Activated CD4-positive, alpha-beta memory T cell treated with anti-CD3 and anti-CD28 coated beads for 36 hours (primary cell): ENCODE measurements around the gene CDH2. TPM values are rescaled to one million over a fixed set of nuclear protein-coding genes. Genes with fewer than 3 reads are reported as not detected.

ENCODE experiments used
- CTCF ChIA-PET: fragments of 350-600 bp; sonication (Branson Sonifier 250); formaldehyde crosslinking; loops from one replicate; lab custom pipeline; 2021; ENCODE audit warnings: antibody characterized with exemption, inconsistent platforms; lab: Charles Lee
- POLR2A ChIA-PET: fragments of 350-600 bp; sonication (Branson Sonifier 250); formaldehyde crosslinking; loops from one replicate; lab custom pipeline; 2021; ENCODE audit warnings: antibody characterized with exemption; lab: Charles Lee
- DNase-seq: peaks from one replicate; pipeline ENCODE4 v3.0.0-alpha.2; 2020
- H3K27ac Mint-ChIP-seq: one replicate; pipeline ENCODE4 v1.8.0; 2021; ENCODE audit warnings: mixed read lengths
- H3K27me3 Mint-ChIP-seq: one replicate; pipeline ENCODE4 v1.8.0; 2021; ENCODE audit warnings: mixed read lengths
- H3K36me3 Mint-ChIP-seq: one replicate; pipeline ENCODE4 v1.8.0; 2021; ENCODE audit warnings: mixed read lengths
- H3K4me1 Mint-ChIP-seq: one replicate; pipeline ENCODE4 v1.8.0; 2021; ENCODE audit warnings: low read depth, mixed read lengths
- H3K4me3 Mint-ChIP-seq: one replicate; pipeline ENCODE4 v1.8.0; 2021; ENCODE audit warnings: mild to moderate bottlenecking, mixed read lengths
- H3K9me3 Mint-ChIP-seq: one replicate; pipeline ENCODE4 v1.8.0; 2021; ENCODE audit warnings: mixed read lengths
- intact Hi-C: fragments of 100-400 bp; cut with micrococcal nuclease; formaldehyde crosslinking; loops from one replicate; pipeline ENCODE4 v1.15.1; 2023
- total RNA-seq, 2 experiments: library from RNA; stranded (reverse); gene quantifications; one replicate each; pipeline ENCODE4 v1.2.3, GENCODE V29; 2021

The CDH2 gene
- total RNA-seq, 2 experiments from 2014 or later, result not detected

GRCh38 chr18:27983780-27984179 lies 193.2 kb downstream of the CDH2 start:
- no peak overlapping the region for H3K27ac Mint-ChIP-seq
- ChIA-PET CTCF (no interaction called here), POLR2A (no interaction called here)
- peaks cover 29% of the 10 kb centered on the region for H3K9me3 Mint-ChIP-seq
- H3K4me3 Mint-ChIP-seq, result no peak overlapping the region
- no peaks in the 10 kb centered on the region for H3K36me3 Mint-ChIP-seq
- no peaks in the 10 kb centered on the region for H3K4me1 Mint-ChIP-seq
- DNase-seq, result no peak
- intact Hi-C loops, result no loop called here
- H3K27me3 Mint-ChIP-seq, result no peaks in the 10 kb centered on the region

GRCh38 chr18:27976806-27977408 lies 200.0 kb downstream of the CDH2 start:
- POLR2A ChIA-PET, result no interaction called here

DNA sequence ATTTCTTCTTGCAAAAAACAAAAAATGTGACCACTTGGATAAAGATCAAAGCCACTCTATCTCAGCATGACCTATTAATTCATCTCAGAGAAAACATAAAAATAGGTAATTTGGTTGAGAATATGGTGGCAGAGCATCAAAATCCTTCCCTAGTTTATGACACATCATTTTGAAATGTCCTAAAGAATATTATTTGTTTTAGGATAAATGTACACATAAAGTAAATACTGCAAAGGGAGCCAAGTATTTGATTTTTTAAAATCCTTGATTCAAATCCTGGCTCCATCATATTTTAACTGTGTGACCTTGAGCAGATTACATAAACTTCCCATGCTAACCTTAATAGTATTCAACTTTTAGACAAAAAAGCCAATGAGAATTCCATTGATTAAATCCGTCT lies 206.6 kb downstream of the CDH2 start:
- intact Hi-C loops, result no loop called here
- ChIA-PET CTCF (no interaction called here), POLR2A (no interaction called here)
- Mint-ChIP-seq H3K9me3 (peaks cover 5% of the 10 kb centered on the region), H3K27me3 (no peaks in the 10 kb centered on the region), H3K4me1 (no peaks in the 10 kb centered on the region), H3K36me3 (no peaks in the 10 kb centered on the region), H3K27ac (no peak overlapping the region), H3K4me3 (no peak overlapping the region)
- no peak for DNase-seq

More at GRCh38 chr18:27976806-27977408, 200.0 kb downstream of the CDH2 start:
- H3K27ac Mint-ChIP-seq, result no peak overlapping the region
- no peaks in the 10 kb centered on the region for H3K4me1 Mint-ChIP-seq
- no peaks in the 10 kb centered on the region for H3K27me3 Mint-ChIP-seq
- H3K36me3 Mint-ChIP-seq, result no peaks in the 10 kb centered on the region
- peaks cover 26% of the 10 kb centered on the region for H3K9me3 Mint-ChIP-seq
- H3K4me3 Mint-ChIP-seq, result no peak overlapping the region
- no peak for DNase-seq
- intact Hi-C loops, result no loop called here
- CTCF ChIA-PET, result no interaction called here

DNA sequence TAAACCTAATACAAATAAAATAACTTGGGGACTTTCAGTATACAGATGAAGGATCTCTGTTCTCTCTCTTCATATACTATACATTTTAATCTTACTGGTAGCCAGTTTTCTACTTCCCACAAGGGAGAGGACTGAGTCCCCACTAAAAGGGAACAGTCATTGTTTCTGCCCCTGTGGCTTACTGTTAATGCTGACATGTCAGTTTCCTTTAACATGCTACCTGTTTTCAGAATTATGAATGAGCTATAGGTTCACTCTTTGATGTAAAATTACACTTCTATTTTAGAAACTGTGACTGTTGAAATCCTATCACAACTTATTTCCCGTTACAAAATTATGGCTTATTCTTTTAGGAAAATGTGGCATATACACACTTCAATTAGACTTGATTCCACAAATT lies 207.7 kb downstream of the CDH2 start:
- no peaks in the 10 kb centered on the region for H3K36me3 Mint-ChIP-seq

DNA sequence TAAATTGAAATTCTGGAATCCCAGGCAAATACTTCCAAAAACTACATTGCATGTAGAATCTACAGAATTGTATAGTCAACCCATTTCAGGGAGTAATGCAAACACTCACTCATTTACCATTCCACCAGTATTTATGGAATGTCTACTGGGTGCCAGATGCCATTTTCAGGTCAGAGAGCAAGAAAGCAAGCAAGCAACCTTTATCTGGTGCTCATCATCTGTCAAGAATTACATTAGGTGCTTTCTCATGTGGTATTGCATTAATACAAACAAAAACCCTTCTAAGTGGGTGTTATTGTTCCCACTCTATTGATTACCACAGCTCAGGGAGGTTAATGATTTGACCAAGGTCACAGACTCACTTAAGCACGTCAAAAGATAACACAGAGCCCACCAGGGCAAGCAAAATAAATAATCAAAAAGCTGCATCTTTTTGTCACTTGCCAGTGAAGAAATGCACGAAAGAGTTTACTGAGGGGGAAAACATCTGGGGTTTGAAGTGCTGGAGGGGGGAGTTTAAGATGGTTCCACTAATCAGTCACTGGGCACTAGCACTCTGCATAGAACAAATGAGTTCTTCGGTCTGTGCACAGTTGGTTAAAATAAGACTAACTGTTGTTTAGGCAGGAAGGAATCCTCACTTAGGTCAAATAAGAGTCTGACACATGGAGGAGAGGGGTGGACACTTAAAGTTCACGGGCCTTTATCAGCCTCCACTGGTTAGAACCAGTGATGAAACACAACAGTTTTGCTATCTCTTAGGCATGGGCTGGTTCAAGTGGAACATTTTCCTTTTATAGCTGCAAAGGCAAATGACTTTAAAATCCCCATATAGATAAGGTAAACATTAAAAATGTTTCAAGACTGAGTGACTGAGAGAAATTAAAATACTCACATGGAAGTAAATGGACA lies 208.8 kb downstream of the CDH2 start:
- CTCF ChIA-PET, result no interaction called here
- no peak for DNase-seq
- POLR2A ChIA-PET, result no interaction called here

More for the DNA sequence above, 207.7 kb downstream of the CDH2 start:
- Mint-ChIP-seq H3K27ac (no peak overlapping the region), H3K27me3 (no peaks in the 10 kb centered on the region), H3K9me3 (peaks cover 13% of the 10 kb centered on the region), H3K4me1 (no peaks in the 10 kb centered on the region), H3K4me3 (no peak overlapping the region)
- ChIA-PET CTCF (no interaction called here), POLR2A (no interaction called here)
- intact Hi-C loops, result no loop called here
- no peak for DNase-seq

DNA sequence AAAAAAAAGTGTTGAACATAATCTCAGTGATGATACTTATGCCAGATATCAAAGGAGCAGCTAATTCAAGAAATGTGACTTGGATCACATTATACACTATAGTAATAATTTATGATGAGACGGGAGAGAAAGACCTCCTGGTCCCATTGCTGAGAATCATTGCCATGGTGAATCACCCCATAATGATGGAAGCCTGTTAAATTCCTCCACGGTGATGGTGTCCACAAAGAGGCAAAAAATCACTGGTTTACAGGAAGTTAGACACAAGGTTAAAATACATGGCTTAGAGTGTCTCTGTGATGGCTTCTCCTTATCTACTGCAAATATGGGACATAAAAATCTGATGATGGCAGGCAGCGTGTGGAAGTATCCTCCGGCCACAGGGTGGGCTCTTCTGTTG lies 210.0 kb downstream of the CDH2 start:
- Mint-ChIP-seq H3K4me1 (no peaks in the 10 kb centered on the region), H3K4me3 (no peak overlapping the region), H3K9me3 (peaks cover 13% of the 10 kb centered on the region), H3K27me3 (no peaks in the 10 kb centered on the region), H3K27ac (no peak overlapping the region), H3K36me3 (no peaks in the 10 kb centered on the region)
- ChIA-PET POLR2A (no interaction called here), CTCF (no interaction called here)
- no peak for DNase-seq
- intact Hi-C loops, result no loop called here

More for the DNA sequence above, 208.8 kb downstream of the CDH2 start:
- intact Hi-C loops, result no loop called here
- Mint-ChIP-seq H3K36me3 (no peaks in the 10 kb centered on the region), H3K27ac (no peak overlapping the region), H3K27me3 (no peaks in the 10 kb centered on the region), H3K9me3 (peaks cover 16% of the 10 kb centered on the region), H3K4me1 (no peaks in the 10 kb centered on the region), H3K4me3 (no peak overlapping the region)

- Mint-ChIP-seq H3K9me3 (peaks cover 16% of the 10 kb centered on the region), H3K27ac (no peak overlapping the region), H3K4me3 (no peak overlapping the region), H3K27me3 (no peaks in the 10 kb centered on the region), H3K36me3 (no peaks in the 10 kb centered on the region), H3K4me1 (no peaks in the 10 kb centered on the region)
- ChIA-PET POLR2A (no interaction called here), CTCF (no interaction called here)
- DNase-seq, result no peak
- intact Hi-C loops, result no loop called here
These were observed 212.1 kb downstream of the CDH2 start for GRCh38 chr18:27964811-27965210.

DNA sequence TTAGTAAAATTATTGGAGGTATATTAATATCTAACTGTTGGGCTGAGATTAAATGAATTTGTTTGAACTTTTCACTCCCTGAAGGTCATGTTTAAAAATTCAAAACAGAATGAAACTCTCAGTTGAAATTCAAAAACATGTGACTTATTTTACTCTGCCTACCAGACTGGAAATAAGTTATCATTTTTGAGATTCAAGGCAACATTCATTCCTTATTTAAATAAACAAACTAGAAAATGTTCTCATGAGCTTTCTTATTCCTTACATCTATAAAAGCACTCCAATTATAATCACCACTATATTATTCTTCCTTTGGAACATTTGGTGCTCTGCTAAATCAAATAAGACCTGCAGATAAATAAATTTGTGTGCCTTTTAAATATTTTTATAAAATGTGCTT lies 217.8 kb downstream of the CDH2 start:
- Mint-ChIP-seq H3K9me3 (peaks cover 8% of the 10 kb centered on the region), H3K27me3 (no peaks in the 10 kb centered on the region), H3K27ac (no peak overlapping the region), H3K36me3 (no peaks in the 10 kb centered on the region), H3K4me1 (no peaks in the 10 kb centered on the region), H3K4me3 (no peak overlapping the region)
- CTCF ChIA-PET, result no interaction called here
- DNase-seq, result no peak
- intact Hi-C loops, result no loop called here
- POLR2A ChIA-PET, result no interaction called here

DNA sequence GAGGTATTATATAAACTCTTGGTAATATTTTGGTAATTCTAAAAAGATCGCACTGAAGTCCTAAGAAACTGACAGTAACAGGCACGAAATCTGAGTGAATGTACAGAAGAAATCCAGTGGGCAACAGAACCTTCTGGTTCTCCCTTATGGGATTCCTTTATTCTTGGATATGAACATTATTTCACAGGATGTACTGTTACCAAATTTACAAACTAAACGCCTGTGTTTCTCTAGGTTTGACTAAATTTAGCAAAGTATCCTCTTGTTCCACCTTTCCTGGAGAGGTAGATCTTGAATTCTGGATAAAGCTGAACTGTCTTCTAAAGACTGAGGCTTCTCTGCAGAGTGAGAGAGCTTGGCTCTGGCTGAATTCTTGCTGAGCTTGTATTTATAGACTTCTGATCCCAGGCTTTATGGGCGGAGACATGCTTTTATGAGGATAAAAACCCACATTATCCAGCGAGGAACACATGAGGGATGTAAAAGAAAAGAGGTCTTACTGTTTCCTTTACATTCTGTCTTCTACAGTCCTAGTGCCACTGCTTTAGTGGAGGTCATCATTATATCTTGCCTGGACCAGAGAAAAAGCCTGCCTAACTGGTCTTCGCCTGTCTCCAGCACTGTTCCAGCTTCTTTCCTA lies 220.8 kb downstream of the CDH2 start:
- CTCF ChIA-PET, result no interaction called here
- intact Hi-C loops, result no loop called here
- Mint-ChIP-seq H3K4me1 (no peaks in the 10 kb centered on the region), H3K27ac (no peak overlapping the region), H3K4me3 (no peak overlapping the region), H3K9me3 (peaks cover 5% of the 10 kb centered on the region), H3K27me3 (no peaks in the 10 kb centered on the region), H3K36me3 (no peaks in the 10 kb centered on the region)
- POLR2A ChIA-PET, result no interaction called here
- DNase-seq, result no peak

- H3K4me3 Mint-ChIP-seq, result no peak overlapping the region
- ChIA-PET POLR2A (no interaction called here), CTCF (no interaction called here)
- no peak overlapping the region for H3K27ac Mint-ChIP-seq
- H3K27me3 Mint-ChIP-seq, result no peaks in the 10 kb centered on the region
- no peaks in the 10 kb centered on the region for H3K4me1 Mint-ChIP-seq
- intact Hi-C loops, result no loop called here
- DNase-seq, result no peak
- no peaks in the 10 kb centered on the region for H3K36me3 Mint-ChIP-seq
- H3K9me3 Mint-ChIP-seq, result peaks cover 3% of the 10 kb centered on the region
These were observed 222.7 kb downstream of the CDH2 start for GRCh38 chr18:27954226-27954625.

DNA sequence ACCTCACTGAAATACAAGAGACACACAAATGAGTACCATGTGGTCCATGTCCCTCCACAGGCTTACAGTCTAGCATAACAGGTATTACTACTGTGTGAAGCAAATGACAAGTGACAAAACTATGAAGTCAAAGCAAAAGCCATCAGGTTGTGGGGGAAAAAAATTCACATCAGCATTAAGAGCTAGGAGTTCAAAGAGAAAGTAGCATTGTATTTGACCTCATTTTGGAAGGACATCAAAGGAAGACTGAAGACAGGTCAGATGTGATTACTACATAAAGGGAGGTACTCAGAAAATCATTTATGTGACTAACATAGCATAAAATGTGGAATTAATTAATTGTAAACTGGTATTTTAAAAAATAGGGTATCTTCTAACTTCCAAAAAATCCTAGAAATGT lies 224.2 kb downstream of the CDH2 start:
- no peak overlapping the region for H3K4me3 Mint-ChIP-seq
- no peak overlapping the region for H3K27ac Mint-ChIP-seq
- H3K27me3 Mint-ChIP-seq, result no peaks in the 10 kb centered on the region
- no peak for DNase-seq
- ChIA-PET POLR2A (no interaction called here), CTCF (no interaction called here)
- peaks cover 3% of the 10 kb centered on the region for H3K9me3 Mint-ChIP-seq
- intact Hi-C loops, result no loop called here
- H3K4me1 Mint-ChIP-seq, result no peaks in the 10 kb centered on the region
- H3K36me3 Mint-ChIP-seq, result no peaks in the 10 kb centered on the region

DNA sequence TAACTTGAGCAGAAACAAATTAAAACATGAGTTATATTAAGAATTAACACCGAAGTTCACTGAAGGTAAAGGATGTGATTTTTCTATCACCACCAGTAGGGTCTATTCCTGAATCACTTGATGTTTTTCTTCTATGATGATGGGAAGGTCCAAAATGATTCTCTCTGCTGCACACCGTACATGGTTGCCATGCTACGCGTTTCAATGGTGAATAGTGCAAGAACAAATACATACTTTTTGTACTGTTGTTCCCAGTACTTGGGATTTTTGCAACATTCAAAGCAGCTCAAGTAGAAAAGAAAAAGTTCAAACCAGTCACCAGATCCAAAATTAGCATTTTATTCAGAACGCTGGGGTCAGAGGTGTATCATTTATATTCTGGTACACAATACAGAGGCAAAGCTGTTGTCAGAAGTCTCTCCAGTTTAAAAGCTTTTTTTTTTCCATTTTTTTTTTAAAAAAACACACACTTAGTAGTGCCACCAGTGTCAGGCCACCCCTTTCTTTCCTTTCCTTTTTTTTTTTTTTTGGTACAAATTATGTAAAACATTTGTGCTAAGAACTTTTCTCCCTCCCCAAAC lies 226.2 kb downstream of the CDH2 start:
- ChIA-PET POLR2A (no interaction called here), CTCF (no interaction called here)
- Mint-ChIP-seq H3K27ac (no peak overlapping the region), H3K4me1 (no peaks in the 10 kb centered on the region), H3K4me3 (no peak overlapping the region), H3K27me3 (no peaks in the 10 kb centered on the region), H3K36me3 (no peaks in the 10 kb centered on the region), H3K9me3 (peaks cover 3% of the 10 kb centered on the region)
- intact Hi-C loops, result no loop called here
- DNase-seq, result no peak
